GM12874 (cell line): ENCODE data around the gene LRRC52.

ENCODE experiments used
- TF ChIP-seq, protein P1 (sequence below): IDR thresholded peaks from 2 replicates; pipeline ENCODE4 v1.5.1; 2011; ENCODE audit warnings: low read depth, mild to moderate bottlenecking, control low read depth, low read length, moderate library complexity; ENCODE audit not compliant: insufficient read depth

The LRRC52 gene

GRCh38 chr1:165527251-165528007 is 16.4 kb upstream of the LRRC52 start:
- TF ChIP-seq, protein P1, sequence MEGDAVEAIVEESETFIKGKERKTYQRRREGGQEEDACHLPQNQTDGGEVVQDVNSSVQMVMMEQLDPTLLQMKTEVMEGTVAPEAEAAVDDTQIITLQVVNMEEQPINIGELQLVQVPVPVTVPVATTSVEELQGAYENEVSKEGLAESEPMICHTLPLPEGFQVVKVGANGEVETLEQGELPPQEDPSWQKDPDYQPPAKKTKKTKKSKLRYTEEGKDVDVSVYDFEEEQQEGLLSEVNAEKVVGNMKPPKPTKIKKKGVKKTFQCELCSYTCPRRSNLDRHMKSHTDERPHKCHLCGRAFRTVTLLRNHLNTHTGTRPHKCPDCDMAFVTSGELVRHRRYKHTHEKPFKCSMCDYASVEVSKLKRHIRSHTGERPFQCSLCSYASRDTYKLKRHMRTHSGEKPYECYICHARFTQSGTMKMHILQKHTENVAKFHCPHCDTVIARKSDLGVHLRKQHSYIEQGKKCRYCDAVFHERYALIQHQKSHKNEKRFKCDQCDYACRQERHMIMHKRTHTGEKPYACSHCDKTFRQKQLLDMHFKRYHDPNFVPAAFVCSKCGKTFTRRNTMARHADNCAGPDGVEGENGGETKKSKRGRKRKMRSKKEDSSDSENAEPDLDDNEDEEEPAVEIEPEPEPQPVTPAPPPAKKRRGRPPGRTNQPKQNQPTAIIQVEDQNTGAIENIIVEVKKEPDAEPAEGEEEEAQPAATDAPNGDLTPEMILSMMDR, result no peak

DNA sequence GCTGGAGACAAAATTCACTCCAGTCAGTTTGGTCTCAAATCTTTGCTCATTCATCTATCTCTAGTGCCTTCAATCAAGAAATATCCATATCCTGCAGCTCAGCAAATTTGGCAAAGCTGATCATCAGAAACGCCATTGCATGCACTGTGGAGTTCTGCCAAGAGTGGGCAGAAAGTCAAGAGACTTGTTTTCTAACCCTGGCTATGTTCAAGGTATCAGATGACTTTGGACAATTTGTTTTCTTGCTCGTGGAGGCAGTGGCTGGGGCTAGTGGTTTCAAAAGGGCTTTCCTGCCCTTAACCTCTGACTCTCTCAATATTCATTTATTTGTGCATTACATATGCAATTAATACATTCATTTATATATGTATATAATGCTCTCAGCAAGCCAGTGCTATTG is 12.8 kb upstream of the LRRC52 start:
- TF ChIP-seq, protein P1, result no peak

GRCh38 chr1:165532053-165532452 is 11.7 kb upstream of the LRRC52 start:
- TF ChIP-seq, protein P1, result no peak

DNA sequence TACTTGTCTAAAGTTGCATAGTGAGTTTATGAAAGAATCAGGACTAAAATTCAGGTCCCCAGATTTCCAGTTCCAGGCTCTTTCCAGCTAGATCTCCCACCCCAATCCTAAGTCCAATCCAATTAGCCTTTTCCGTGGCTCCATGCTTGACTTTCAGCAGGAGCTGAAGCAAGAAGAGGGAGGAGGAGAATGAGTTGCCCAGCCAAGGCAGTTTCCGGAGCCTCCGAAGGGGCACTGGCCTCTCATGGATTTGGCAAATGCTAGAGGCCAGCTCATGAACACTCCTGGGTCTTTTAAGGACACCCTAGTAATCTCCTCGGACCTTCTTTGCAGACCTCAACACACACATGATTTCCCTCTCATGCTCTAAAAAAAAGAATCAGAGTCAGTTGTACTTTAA is 10.5 kb upstream of the LRRC52 start:
- TF ChIP-seq, protein P1, result no peak

DNA sequence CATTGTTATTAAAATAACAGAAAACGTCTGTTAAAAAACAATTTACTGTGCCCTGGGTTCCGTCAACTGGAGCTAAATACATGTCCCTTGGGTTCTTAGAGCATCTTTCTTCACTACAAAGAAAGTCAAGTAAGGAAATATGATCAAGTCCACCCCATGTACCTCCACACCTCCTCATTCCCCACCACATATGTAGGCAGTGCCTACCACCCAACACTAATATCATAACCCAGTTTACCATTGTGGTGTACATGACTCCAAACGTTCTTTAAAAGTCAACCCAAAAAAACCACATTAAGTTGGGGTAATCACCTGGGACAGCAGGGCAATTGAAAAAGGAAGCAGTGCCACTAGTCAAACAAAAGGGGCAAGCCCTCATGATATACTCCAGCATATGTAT is 7.8 kb upstream of the LRRC52 start:
- TF ChIP-seq, protein P1, result no peak

GRCh38 chr1:165537356-165538109 is 6.3 kb upstream of the LRRC52 start:
- TF ChIP-seq, protein P1, result no peak

- TF ChIP-seq, protein P1, result no peak
These were observed 4.5 kb upstream of the LRRC52 start for GRCh38 chr1:165539306-165539705.
